Right cardiac atrium (tissue), 5 donors: ENCODE data around the gene SORT1. TPM values are rescaled to one million over a fixed set of nuclear protein-coding genes. Genes with fewer than 3 reads are reported as not detected.

Source experiments
- ATAC-seq, 2 donors: fragments of 200-7000 bp; cut with Tn5 transposase; one replicate each; pipeline versions ENCODE4 v1.8.0 to v1.9.1; 2020; ENCODE audit warnings: moderate library complexity in 2 of 2, mild to moderate bottlenecking in 1 of 2
- DNase-seq, 3 donors: peaks; one replicate each; pipeline ENCODE4 v3.0.0-alpha.2; 2020
- H3K27ac ChIP-seq: one replicate; pipeline ENCODE4 v1.5.1; 2013; ENCODE audit warnings: mild to moderate bottlenecking, low read length, control low read depth, moderate library complexity
- H3K27me3 ChIP-seq: one replicate; pipeline ENCODE4 v1.6.1; 2013; ENCODE audit not compliant: control insufficient read depth, insufficient read depth
- H3K4me1 ChIP-seq: one replicate; pipeline ENCODE4 v1.6.1; 2013; ENCODE audit warnings: low read length; ENCODE audit not compliant: control insufficient read depth, insufficient read depth
- H3K4me3 ChIP-seq: one replicate; pipeline ENCODE4 v1.5.1; 2013; ENCODE audit warnings: low read length, control low read depth
- H3K9me3 ChIP-seq: one replicate; pipeline ENCODE4 v1.6.1; 2013; ENCODE audit warnings: low read length; ENCODE audit not compliant: control insufficient read depth
- WGBS: extraction: QIAGEN DNeasy Blood & Tissue Kit; methylation state at CpG from one replicate; pipeline ENCODE4 v1.1.7; 2013; 5-methylcytosine and 5-hydroxymethylcytosine counted together
- intact Hi-C, 4 donors: fragments of 100-400 bp; cut with DNase I; formaldehyde crosslinking; loops; one replicate each; pipeline versions ENCODE4 v1.11.0 to v1.14.0; 2022 to 2023
- polyA plus RNA-seq: library from polyadenylated mRNA; stranded (reverse); fragments of 200-250 nt; gene quantifications from one replicate; pipeline ENCODE4 v1.2.3, GENCODE V29; 2013
- total RNA-seq, 4 donors: library from RNA; stranded (reverse); fragmentation: NEBNext Ultra II Directional; extraction: Animal tissue kit (Norgen Biotek cat#: 25700); gene quantifications; one replicate each; pipeline ENCODE4 v1.2.1, GENCODE V29; 2021
- donor health status: healthy with polysubstance abuse.
- donor health status: DM: no; HTN: yes; CAD: no.
- donor health status: DM: no; HTN: no; CAD: no.
- donor health status: DM: no; HTN: yes; CAD: no; lungs with severe emphysema.
- donor health status: DM: yes; HTN: yes; CAD: no.

SORT1 gene
- total and polyA plus RNA-seq, 5 donors: 57.6 to 170 (median 123) TPM

- ATAC-seq (no peak), DNase-seq (peak in 1 of 3 donors; percentile 50)
- Histone ChIP-seq H3K27ac (no peak overlapping the region), H3K27me3 (no peaks in the 10 kb centered on the region), H3K4me1 (no peaks in the 10 kb centered on the region), H3K9me3 (no peaks in the 10 kb centered on the region), H3K4me3 (no peak overlapping the region)
- intact Hi-C loops: no loop called here
- WGBS: 92% methylated on average over 13 of the region's 13 CpGs
Observed at GRCh38 chr1:109265741-109266330, 131.9 kb downstream of the SORT1 start.

DNA sequence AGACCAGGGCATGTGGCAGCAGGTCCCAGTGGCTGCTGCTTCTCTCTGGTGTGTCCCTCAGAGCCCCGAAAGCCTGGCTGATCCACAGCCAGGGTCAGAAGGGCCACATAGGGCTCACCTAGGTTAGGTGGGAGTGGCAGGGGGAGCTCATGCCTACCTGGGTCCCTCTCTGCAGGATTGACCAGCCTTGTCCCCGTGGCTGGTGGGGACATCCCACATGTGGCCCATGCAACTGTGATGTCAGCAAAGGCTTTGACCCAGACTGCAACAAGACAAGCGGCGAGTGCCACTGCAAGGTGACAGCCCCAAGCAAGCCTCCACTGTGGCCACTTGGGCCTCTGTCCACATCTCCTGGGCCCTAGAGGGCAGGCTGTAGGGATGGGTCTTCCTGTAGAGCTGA is 132.7 kb downstream of the SORT1 start:
- no peaks in the 10 kb centered on the region for H3K9me3 ChIP-seq
- ATAC-seq: no peak
- no peaks in the 10 kb centered on the region for H3K4me1 ChIP-seq
- H3K27ac ChIP-seq: no peak overlapping the region
- no peaks in the 10 kb centered on the region for H3K27me3 ChIP-seq
- WGBS: 90% methylated on average over 4 of the region's 4 CpGs
- intact Hi-C loops: no loop called here
- H3K4me3 ChIP-seq: no peak overlapping the region
- peak in 1 of 3 donors; percentile 18 for DNase-seq

DNA sequence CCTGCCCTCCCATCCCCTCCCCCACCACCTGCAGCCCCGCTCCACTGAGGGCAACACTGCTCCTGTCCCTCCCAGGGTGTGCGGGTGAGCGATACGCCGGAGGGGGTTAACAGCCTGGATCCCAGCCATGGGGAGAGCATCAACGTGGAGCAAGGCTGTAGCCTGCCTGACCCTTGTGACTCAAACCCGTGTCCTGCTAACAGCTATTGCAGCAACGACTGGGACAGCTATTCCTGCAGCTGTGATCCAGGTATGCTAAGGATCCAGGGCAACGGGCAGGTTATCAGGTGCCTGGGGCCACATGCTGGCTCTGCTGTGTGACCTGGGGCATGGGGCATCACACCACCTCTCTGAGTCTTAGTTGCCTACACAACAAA is 133.4 kb downstream of the SORT1 start:
- WGBS: 71% methylated on average over 9 of the region's 9 CpGs
- intact Hi-C loops: loop anchor here in 2 of 4 donors (5.0 kb wide), 2 partner anchors 133 to 268 kb away; partner anchors contain the start of gene SORT1 (in 1 of the 2)
- Histone ChIP-seq H3K4me3 (no peak overlapping the region), H3K9me3 (no peaks in the 10 kb centered on the region), H3K4me1 (no peaks in the 10 kb centered on the region), H3K27ac (no peak overlapping the region), H3K27me3 (no peaks in the 10 kb centered on the region)
- DNase-seq (peak in 1 of 3 donors; percentile 18), ATAC-seq (no peak)

DNA sequence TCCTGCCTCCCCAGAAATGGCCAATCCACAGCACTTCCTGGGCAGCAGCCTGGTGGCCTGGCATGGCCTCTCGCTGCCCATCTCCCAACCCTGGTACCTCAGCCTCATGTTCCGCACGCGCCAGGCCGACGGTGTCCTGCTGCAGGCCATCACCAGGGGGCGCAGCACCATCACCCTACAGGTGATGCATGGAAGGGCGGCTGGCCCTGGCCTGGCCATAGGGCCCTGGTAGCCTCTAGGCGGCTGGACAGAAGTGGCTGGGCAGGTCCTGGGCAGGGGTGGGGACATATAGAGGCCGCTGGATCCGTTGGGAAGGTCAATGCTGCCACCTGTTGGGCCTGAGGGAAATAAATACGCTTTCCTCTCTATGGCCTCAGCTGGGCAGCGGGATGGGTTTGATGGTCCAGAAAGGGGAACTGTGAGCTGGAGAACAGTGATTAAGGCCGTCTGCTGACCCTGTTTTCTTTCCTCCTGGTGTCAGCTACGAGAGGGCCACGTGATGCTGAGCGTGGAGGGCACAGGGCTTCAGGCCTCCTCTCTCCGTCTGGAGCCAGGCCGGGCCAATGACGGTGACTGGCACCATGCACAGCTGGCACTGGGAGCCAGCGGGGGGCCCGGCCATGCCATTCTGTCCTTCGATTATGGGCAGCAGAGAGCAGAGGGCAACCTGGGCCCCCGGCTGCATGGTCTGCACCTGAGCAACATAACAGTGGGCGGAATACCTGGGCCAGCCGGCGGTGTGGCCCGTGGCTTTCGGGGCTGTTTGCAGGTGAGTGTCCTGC is 133.9 kb downstream of the SORT1 start:
- Histone ChIP-seq H3K27ac (no peak overlapping the region), H3K4me1 (no peaks in the 10 kb centered on the region), H3K4me3 (no peak overlapping the region), H3K27me3 (no peaks in the 10 kb centered on the region), H3K9me3 (no peaks in the 10 kb centered on the region)
- ATAC-seq: peak; percentile 86 to 92
- peak; percentile 81 to 94 (median 93) for DNase-seq
- WGBS: 49% methylated on average over 29 of the region's 29 CpGs
- intact Hi-C loops: loop anchor here in 3 of 4 donors (1.0 to 5.0 kb wide), 3 partner anchors 134 to 269 kb away; partner anchors contain the start of gene SORT1 (in 1 of the 3)

DNA sequence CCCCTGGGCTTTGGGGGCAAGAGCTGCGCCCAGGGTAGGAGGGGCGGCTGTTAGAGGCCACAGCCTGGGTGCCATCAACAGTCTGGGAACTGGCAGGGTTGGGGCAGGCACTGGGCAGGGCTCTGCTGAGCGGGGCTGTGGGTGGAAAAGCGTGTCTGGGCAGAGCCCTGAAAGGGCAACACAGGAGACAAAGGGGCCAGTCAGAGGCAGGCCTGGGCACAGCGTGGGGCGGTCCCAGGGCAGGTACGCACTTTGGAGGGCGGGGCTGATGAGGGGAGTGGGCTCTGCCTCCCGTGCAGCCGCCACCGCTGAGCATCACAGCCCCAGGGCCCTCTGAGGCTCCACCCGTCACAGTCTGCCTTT is 134.5 kb downstream of the SORT1 start:
- no peaks in the 10 kb centered on the region for H3K4me1 ChIP-seq
- no peak overlapping the region for H3K27ac ChIP-seq
- no peaks in the 10 kb centered on the region for H3K27me3 ChIP-seq
- intact Hi-C loops: loop anchor here in 3 of 4 donors (1.0 to 5.0 kb wide), 3 partner anchors 134 to 269 kb away; partner anchors contain the start of gene SORT1 (in 1 of the 3)
- no peaks in the 10 kb centered on the region for H3K9me3 ChIP-seq
- WGBS: 64% methylated on average over 12 of the region's 12 CpGs
- H3K4me3 ChIP-seq: no peak overlapping the region
- ATAC-seq (peak; percentile 4 to 18), DNase-seq (no peak)

- H3K4me3 ChIP-seq: no peak overlapping the region
- DNase-seq: peak in 1 of 3 donors; percentile 24
- intact Hi-C loops: loop anchor here in 3 of 4 donors (1.0 to 5.0 kb wide), 3 partner anchors 135 to 270 kb away; partner anchors contain the start of gene SORT1 (in 1 of the 3)
- no peak overlapping the region for H3K27ac ChIP-seq
- no peaks in the 10 kb centered on the region for H3K9me3 ChIP-seq
- 84% methylated on average over 22 of the region's 22 CpGs for WGBS
- no peaks in the 10 kb centered on the region for H3K27me3 ChIP-seq
- H3K4me1 ChIP-seq: no peaks in the 10 kb centered on the region
- no peak for ATAC-seq
Observed at GRCh38 chr1:109262231-109263055, 135.3 kb downstream of the SORT1 start.

GRCh38 chr1:109261578-109261977 is 136.1 kb downstream of the SORT1 start:
- H3K4me3 ChIP-seq: no peak overlapping the region
- no peak overlapping the region for H3K27ac ChIP-seq
- peak in 1 of 3 donors; percentile 24 for DNase-seq
- ATAC-seq: no peak
- no peaks in the 10 kb centered on the region for H3K9me3 ChIP-seq
- no peaks in the 10 kb centered on the region for H3K4me1 ChIP-seq
- intact Hi-C loops: loop anchor here in 2 of 4 donors (5.0 kb wide), 2 partner anchors 136 to 271 kb away; partner anchors contain the start of gene SORT1 (in 1 of the 2)
- WGBS: 86% methylated on average over 6 of the region's 6 CpGs
- no peaks in the 10 kb centered on the region for H3K27me3 ChIP-seq

DNA sequence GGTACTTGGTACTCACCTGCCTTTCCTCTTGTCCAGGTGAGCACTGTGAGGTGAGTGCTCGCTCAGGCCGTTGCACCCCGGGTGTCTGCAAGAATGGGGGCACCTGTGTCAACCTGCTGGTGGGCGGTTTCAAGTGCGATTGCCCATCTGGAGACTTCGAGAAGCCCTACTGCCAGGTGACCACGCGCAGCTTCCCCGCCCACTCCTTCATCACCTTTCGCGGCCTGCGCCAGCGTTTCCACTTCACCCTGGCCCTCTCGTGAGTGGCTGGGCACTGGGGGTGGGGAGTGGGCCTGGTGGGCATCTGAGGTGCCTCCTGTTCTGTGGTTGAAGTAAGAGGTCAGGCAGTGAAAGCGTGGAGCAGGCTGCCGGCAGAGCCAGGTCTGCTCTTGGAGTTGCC is 136.7 kb downstream of the SORT1 start:
- ATAC-seq (no peak), DNase-seq (peak in 1 of 3 donors; percentile 18)
- H3K9me3 ChIP-seq: no peaks in the 10 kb centered on the region
- no peaks in the 10 kb centered on the region for H3K27me3 ChIP-seq
- H3K4me3 ChIP-seq: no peak overlapping the region
- 89% methylated on average over 16 of the region's 16 CpGs for WGBS
- H3K4me1 ChIP-seq: no peaks in the 10 kb centered on the region
- intact Hi-C loops: loop anchor here in 2 of 4 donors (5.0 kb wide), 2 partner anchors 136 to 271 kb away; partner anchors contain the start of gene SORT1 (in 1 of the 2)
- H3K27ac ChIP-seq: no peak overlapping the region

- Histone ChIP-seq H3K27me3 (no peaks in the 10 kb centered on the region), H3K4me1 (peaks cover 6% of the 10 kb centered on the region), H3K4me3 (no peak overlapping the region), H3K9me3 (no peaks in the 10 kb centered on the region), H3K27ac (no peak overlapping the region)
- DNase-seq (no peak), ATAC-seq (no peak)
- 79% methylated on average over 7 of the region's 7 CpGs for WGBS
- intact Hi-C loops: loop anchor here in 2 of 4 donors (5.0 kb wide), 2 partner anchors 137 to 272 kb away; partner anchors contain the start of gene SORT1 (in 1 of the 2)
Observed at GRCh38 chr1:109259674-109260557, 137.8 kb downstream of the SORT1 start.
